22Rv1 (cell line): ENCODE measurements around the gene MYOC.

Experiments
- ZFX ChIP-seq: fragments of 450-650 bp; IDR thresholded peaks from 2 replicates; pipeline ENCODE4 v1.6.1; 2017; ENCODE audit warnings: antibody characterized with exemption, borderline replicate concordance
- TF ChIP-seq, protein P1 (sequence below): fragments of 450-650 bp; IDR thresholded peaks from 2 replicates; pipeline ENCODE4 v1.5.1; 2017; ENCODE audit warnings: mild to moderate bottlenecking

DNA sequence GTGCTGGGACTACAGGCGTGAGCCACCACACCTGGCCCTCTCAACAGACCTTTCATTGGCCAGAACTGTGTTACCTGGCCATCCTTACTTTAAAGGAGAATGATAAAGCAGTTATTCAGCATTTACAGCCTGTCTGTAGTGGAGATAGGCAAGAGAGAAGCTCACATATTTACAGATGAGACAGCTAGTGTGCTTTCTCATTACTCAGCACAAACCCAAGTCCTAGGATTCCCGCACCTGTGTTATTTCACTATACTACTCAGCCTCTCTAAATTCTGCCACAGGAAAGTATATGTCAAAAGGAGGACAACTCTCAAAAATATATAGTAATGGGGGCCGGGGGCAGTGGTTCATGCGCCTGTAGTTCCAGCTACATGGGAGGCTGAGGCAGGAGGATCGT, 15.9 kb upstream of the MYOC start:
- TF ChIP-seq, protein P1, sequence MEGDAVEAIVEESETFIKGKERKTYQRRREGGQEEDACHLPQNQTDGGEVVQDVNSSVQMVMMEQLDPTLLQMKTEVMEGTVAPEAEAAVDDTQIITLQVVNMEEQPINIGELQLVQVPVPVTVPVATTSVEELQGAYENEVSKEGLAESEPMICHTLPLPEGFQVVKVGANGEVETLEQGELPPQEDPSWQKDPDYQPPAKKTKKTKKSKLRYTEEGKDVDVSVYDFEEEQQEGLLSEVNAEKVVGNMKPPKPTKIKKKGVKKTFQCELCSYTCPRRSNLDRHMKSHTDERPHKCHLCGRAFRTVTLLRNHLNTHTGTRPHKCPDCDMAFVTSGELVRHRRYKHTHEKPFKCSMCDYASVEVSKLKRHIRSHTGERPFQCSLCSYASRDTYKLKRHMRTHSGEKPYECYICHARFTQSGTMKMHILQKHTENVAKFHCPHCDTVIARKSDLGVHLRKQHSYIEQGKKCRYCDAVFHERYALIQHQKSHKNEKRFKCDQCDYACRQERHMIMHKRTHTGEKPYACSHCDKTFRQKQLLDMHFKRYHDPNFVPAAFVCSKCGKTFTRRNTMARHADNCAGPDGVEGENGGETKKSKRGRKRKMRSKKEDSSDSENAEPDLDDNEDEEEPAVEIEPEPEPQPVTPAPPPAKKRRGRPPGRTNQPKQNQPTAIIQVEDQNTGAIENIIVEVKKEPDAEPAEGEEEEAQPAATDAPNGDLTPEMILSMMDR: no peak
- TF ChIP-seq ZFX: no peak
